GM12864 (cell line): ENCODE results near the gene OVOL3.

ENCODE experiments used
- DNase-seq: peaks from one replicate; pipeline ENCODE4 v3.0.0-alpha.2; 2011; ENCODE audit warnings: low read depth
- H3K4me3 ChIP-seq: 2 replicates; pipeline ENCODE4 v1.5.1; 2011; ENCODE audit warnings: mild to moderate bottlenecking, low read depth, low read length, control low read depth
- CTCF ChIP-seq: IDR thresholded peaks from 2 replicates; pipeline ENCODE4 v1.5.1; 2011; ENCODE audit warnings: low read depth, mild to moderate bottlenecking, moderate library complexity, low read length, control low read depth, inconsistent platforms; ENCODE audit errors: missing control alignments

The OVOL3 gene

GRCh38 chr19:36090910-36091695 lies 19.8 kb upstream of the OVOL3 start:
- no peak for DNase-seq
- H3K4me3 ChIP-seq = no peak overlapping the region
- no peak for TF ChIP-seq CTCF

- H3K4me3 ChIP-seq = no peak overlapping the region
- DNase-seq = no peak
- TF ChIP-seq CTCF = no peak
Observed at GRCh38 chr19:36092566-36092965, 18.4 kb upstream of the OVOL3 start.

GRCh38 chr19:36093146-36093662 lies 17.7 kb upstream of the OVOL3 start:
- no peak overlapping the region for H3K4me3 ChIP-seq
- no peak for TF ChIP-seq CTCF
- no peak for DNase-seq

- DNase-seq = no peak
Observed at GRCh38 chr19:36093687-36094086, 17.3 kb upstream of the OVOL3 start.

GRCh38 chr19:36097036-36097435 lies 13.9 kb upstream of the OVOL3 start:
- no peak for TF ChIP-seq CTCF
- H3K4me3 ChIP-seq = no peak overlapping the region
- no peak for DNase-seq

More at GRCh38 chr19:36093687-36094086, 17.3 kb upstream of the OVOL3 start:
- no peak for TF ChIP-seq CTCF
- H3K4me3 ChIP-seq = no peak overlapping the region

- no peak overlapping the region for H3K4me3 ChIP-seq
- DNase-seq = no peak
- TF ChIP-seq CTCF = no peak
Observed at GRCh38 chr19:36099166-36099785, 11.7 kb upstream of the OVOL3 start.
